ENCODE measurements around the gene ELMO1.

Gene ELMO1

GRCh38 chr7:37052705-37053104 is 396.0 kb downstream of the ELMO1 start:
- no peak overlapping the region for H3K27ac ChIP-seq
- TF ChIP-seq ZFX (IDR thresholded peaks at IDR 0.05; ENCODE audit: borderline replicate concordance) = no peak
- TF ChIP-seq, protein P1, sequence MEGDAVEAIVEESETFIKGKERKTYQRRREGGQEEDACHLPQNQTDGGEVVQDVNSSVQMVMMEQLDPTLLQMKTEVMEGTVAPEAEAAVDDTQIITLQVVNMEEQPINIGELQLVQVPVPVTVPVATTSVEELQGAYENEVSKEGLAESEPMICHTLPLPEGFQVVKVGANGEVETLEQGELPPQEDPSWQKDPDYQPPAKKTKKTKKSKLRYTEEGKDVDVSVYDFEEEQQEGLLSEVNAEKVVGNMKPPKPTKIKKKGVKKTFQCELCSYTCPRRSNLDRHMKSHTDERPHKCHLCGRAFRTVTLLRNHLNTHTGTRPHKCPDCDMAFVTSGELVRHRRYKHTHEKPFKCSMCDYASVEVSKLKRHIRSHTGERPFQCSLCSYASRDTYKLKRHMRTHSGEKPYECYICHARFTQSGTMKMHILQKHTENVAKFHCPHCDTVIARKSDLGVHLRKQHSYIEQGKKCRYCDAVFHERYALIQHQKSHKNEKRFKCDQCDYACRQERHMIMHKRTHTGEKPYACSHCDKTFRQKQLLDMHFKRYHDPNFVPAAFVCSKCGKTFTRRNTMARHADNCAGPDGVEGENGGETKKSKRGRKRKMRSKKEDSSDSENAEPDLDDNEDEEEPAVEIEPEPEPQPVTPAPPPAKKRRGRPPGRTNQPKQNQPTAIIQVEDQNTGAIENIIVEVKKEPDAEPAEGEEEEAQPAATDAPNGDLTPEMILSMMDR (IDR thresholded peaks at IDR 0.05) = no peak

GRCh38 chr7:37050801-37051200 is 397.9 kb downstream of the ELMO1 start:
- H3K27ac ChIP-seq = no peak overlapping the region
- TF ChIP-seq, protein P1 (IDR thresholded peaks at IDR 0.05) = no peak
- no peak for TF ChIP-seq ZFX (IDR thresholded peaks at IDR 0.05; ENCODE audit: borderline replicate concordance)

GRCh38 chr7:37048674-37049073 is 400.0 kb downstream of the ELMO1 start:
- no peak for TF ChIP-seq ZFX (IDR thresholded peaks at IDR 0.05; ENCODE audit: borderline replicate concordance)
- TF ChIP-seq, protein P1 (IDR thresholded peaks at IDR 0.05) = no peak
- H3K27ac ChIP-seq = no peak overlapping the region

DNA sequence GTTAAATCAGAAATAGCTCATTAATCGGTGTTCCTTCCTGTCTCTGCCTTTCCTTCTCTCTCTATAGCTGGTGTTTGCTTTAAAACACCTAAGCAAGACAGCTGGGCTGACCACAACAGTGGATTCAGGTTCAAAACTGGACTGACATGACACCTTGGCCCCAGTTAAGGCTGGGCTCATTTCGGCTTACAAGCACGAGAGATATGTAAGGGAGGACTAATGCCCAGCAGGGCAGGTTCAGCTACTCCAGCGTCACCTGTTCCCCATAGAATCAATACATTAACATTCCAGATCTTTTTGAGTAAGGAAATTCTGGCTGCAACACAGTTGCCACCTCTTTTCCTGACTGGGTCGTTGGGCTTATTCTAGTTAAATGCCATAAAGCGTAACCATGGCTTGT is 401.4 kb downstream of the ELMO1 start:
- H3K27ac ChIP-seq = no peak overlapping the region
- TF ChIP-seq, protein P1 (IDR thresholded peaks at IDR 0.05) = no peak
- no peak for TF ChIP-seq ZFX (IDR thresholded peaks at IDR 0.05; ENCODE audit: borderline replicate concordance)

- TF ChIP-seq ZFX (IDR thresholded peaks at IDR 0.05; ENCODE audit: borderline replicate concordance) = no peak
- TF ChIP-seq, protein P1 (IDR thresholded peaks at IDR 0.05) = no peak
- no peak overlapping the region for H3K27ac ChIP-seq
Measured at GRCh38 chr7:37046531-37047079, 402.1 kb downstream of the ELMO1 start.

DNA sequence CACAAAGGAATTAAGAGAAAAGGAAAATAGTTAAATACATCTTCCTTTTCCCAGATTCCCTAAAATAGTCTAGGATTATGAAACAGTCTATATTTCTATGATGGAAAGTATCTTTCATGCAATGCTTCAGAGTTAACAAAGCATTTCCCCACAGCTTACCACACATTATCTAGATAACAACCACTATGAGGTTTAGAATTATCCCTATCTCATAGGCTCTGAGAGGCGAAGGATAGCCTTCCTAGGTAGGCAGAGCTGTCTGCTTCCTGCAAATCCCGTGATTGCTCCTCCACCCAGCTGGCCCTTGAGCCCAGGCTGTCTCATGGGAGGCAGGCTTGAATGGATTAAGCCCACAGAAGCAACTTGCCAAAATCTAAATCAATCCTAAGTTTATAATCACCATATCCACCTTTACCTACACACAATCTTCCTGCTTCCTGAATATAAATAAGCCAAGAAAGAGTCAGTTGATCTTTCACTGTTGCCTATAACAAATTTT is 402.9 kb downstream of the ELMO1 start:
- TF ChIP-seq, protein P1 (IDR thresholded peaks at IDR 0.05) = no peak
- no peak for TF ChIP-seq ZFX (IDR thresholded peaks at IDR 0.05; ENCODE audit: borderline replicate concordance)
- H3K27ac ChIP-seq = no peak overlapping the region

- no peak for TF ChIP-seq ZFX (IDR thresholded peaks at IDR 0.05; ENCODE audit: borderline replicate concordance)
- TF ChIP-seq, protein P1 (IDR thresholded peaks at IDR 0.05) = no peak
- no peak overlapping the region for H3K27ac ChIP-seq
Measured at GRCh38 chr7:37041461-37041860, 407.2 kb downstream of the ELMO1 start.

Data from 22Rv1 (cell line).